ENCODE measurements around the gene HTR5A. TPM values are rescaled to one million over a fixed set of nuclear protein-coding genes. Genes with fewer than 3 reads are reported as not detected.

The HTR5A gene
- total RNA-seq, 1 donor from 2014 or later = not detected

DNA sequence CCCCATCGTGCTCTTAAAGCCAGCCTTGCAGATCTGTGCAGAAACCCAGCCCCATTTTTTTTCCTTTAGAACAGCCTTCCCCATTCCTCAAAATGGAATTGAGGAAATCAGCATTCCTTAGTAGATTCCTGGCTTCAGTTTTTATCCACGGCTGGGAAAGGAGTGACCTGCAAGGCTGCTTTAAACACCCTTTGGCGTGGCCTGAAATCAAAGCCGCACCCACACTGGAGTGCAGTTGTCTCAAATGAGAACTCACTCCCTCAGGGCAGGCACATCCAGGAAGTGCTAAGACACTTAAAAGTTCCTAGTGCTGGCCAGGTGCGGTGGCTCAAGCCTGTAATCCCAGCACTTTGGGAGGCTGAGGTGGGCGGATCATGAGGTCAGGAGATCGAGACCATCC lies 34.8 kb downstream of the HTR5A start:
- TF ChIP-seq, protein P1, sequence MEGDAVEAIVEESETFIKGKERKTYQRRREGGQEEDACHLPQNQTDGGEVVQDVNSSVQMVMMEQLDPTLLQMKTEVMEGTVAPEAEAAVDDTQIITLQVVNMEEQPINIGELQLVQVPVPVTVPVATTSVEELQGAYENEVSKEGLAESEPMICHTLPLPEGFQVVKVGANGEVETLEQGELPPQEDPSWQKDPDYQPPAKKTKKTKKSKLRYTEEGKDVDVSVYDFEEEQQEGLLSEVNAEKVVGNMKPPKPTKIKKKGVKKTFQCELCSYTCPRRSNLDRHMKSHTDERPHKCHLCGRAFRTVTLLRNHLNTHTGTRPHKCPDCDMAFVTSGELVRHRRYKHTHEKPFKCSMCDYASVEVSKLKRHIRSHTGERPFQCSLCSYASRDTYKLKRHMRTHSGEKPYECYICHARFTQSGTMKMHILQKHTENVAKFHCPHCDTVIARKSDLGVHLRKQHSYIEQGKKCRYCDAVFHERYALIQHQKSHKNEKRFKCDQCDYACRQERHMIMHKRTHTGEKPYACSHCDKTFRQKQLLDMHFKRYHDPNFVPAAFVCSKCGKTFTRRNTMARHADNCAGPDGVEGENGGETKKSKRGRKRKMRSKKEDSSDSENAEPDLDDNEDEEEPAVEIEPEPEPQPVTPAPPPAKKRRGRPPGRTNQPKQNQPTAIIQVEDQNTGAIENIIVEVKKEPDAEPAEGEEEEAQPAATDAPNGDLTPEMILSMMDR (conservative IDR thresholded peaks at IDR 0.05) = no peak
- Mint-ChIP-seq H3K36me3 (ENCODE audit: low read depth) (no peaks in the 10 kb centered on the region), H3K9me3 (no peaks in the 10 kb centered on the region), H3K4me3 (no peak overlapping the region), H3K27ac (ENCODE audit: unreplicated experiment) (no peak overlapping the region), H3K27me3 (ENCODE audit: low read depth) (peaks cover 38% of the 10 kb centered on the region), H3K4me1 (no peaks in the 10 kb centered on the region)
- DNase-seq (ENCODE audit: low read depth, low spot score) = no peak

DNA sequence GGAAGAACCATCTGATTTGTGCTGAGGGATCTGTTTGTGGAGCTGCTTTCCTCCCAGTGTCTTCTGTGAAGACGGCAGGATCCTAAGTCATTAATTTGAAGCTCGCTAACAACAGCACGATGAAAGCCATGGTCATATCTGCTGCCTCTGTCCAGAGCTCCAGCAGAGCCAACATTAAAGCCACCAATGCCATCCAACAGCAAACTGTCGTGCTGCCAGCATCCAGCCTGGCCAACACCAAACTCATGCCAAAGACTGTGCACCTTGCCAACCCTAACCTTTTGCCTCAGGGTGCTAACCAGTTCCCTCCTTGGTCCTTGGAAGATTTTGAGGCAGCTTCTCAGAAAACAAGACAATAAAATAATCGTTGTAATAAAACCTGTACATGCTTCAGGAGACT lies 36.2 kb downstream of the HTR5A start:
- H3K27me3 Mint-ChIP-seq (ENCODE audit: low read depth) = peaks cover 44% of the 10 kb centered on the region
- no peak overlapping the region for H3K4me3 Mint-ChIP-seq
- TF ChIP-seq, protein P1 (conservative IDR thresholded peaks at IDR 0.05) = no peak
- DNase-seq (ENCODE audit: low read depth, low spot score) = no peak
- H3K4me1 Mint-ChIP-seq = no peaks in the 10 kb centered on the region
- no peaks in the 10 kb centered on the region for H3K36me3 Mint-ChIP-seq (ENCODE audit: low read depth)
- H3K27ac Mint-ChIP-seq (ENCODE audit: unreplicated experiment) = no peak overlapping the region
- no peaks in the 10 kb centered on the region for H3K9me3 Mint-ChIP-seq

DNA sequence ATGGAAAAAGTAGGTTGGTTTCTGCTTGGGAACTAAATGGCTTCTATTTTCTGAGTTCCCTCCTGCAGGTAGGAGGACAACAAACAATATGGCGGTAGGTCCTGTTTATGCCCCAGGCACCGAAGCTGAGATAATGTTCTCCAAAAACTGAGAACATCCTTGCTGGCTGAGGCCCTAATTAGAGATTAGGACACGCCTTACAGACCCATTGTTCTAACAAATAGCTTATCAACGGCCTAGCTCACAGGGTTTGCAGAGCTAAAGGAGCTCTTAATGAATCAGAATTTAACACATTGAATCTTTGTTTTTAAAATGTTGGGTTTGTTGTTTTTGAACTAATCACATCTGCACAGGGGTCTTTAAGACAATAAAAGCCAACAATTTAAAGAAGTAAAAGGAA lies 37.0 kb downstream of the HTR5A start:
- Mint-ChIP-seq H3K36me3 (ENCODE audit: low read depth) (no peaks in the 10 kb centered on the region), H3K4me1 (no peaks in the 10 kb centered on the region), H3K4me3 (no peak overlapping the region), H3K27me3 (ENCODE audit: low read depth) (peaks cover 49% of the 10 kb centered on the region), H3K9me3 (no peaks in the 10 kb centered on the region), H3K27ac (ENCODE audit: unreplicated experiment) (no peak overlapping the region)
- TF ChIP-seq, protein P1 (conservative IDR thresholded peaks at IDR 0.05) = no peak
- no peak for DNase-seq (ENCODE audit: low read depth, low spot score)

DNA sequence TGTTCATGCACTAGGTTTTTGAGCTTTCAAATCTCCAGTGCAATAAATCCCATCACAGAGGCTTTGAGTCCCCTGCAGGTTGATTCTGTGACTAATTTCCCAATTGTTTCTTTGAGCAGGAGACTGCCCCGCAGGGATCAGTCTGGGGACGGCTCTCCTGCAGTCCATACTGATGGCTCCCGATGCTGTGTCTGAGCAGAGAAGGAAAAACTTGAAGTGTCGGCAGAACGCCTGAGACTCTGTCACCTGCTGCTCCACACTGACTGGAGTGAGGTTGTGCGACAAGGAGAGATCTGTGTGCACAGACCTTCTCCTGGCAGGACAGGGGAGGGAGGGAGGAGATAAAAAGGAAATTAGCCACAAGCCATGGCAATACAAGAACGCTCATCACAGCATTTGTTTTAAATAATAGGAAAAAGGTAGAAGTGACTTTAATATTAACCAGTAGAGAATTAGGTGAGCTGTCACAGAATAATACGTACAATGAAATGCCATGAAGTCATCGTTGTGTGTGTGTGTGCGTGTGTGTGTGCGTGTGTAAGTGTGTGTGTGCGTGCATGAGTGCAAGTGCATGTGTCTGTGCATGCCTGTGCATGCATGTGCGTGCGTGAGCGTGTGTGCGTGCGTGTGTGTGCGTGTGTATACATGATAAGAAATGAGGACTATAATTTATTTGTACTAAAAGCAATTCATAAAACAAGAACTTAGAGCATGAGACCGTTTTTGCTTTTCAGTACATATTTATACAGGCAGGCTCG lies 38.2 kb downstream of the HTR5A start:
- peaks cover 61% of the 10 kb centered on the region for H3K27me3 Mint-ChIP-seq (ENCODE audit: low read depth)
- no peak for DNase-seq (ENCODE audit: low read depth, low spot score)
- no peak overlapping the region for H3K4me3 Mint-ChIP-seq
- no peaks in the 10 kb centered on the region for H3K36me3 Mint-ChIP-seq (ENCODE audit: low read depth)
- TF ChIP-seq, protein P1 (conservative IDR thresholded peaks at IDR 0.05) = no peak
- no peaks in the 10 kb centered on the region for H3K4me1 Mint-ChIP-seq
- H3K27ac Mint-ChIP-seq (ENCODE audit: unreplicated experiment) = no peak overlapping the region
- H3K9me3 Mint-ChIP-seq = no peaks in the 10 kb centered on the region

DNA sequence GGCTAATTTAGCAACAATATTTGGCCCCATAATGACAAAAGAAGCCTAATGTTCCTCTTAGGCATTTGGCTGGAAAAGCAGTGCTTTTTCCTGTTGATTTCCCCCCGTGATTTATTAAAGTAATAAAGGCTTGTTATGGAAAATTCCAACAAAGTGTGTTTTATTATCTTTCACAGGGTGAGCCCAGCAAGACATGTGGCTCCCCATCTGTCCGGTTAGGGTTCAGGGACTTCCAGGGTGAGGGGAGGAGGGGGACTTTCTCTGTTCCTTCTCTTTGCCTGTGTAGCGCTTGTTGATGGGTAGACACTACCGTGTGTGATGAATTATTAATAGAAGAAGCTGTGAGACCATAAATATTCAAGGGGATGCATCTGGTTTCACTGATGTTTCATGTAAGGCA lies 39.0 kb downstream of the HTR5A start:
- Mint-ChIP-seq H3K9me3 (no peaks in the 10 kb centered on the region), H3K4me3 (no peak overlapping the region), H3K36me3 (ENCODE audit: low read depth) (no peaks in the 10 kb centered on the region), H3K4me1 (no peaks in the 10 kb centered on the region), H3K27me3 (ENCODE audit: low read depth) (peaks cover 69% of the 10 kb centered on the region), H3K27ac (ENCODE audit: unreplicated experiment) (no peak overlapping the region)
- DNase-seq (ENCODE audit: low read depth, low spot score) = no peak
- TF ChIP-seq, protein P1 (conservative IDR thresholded peaks at IDR 0.05) = no peak

Measured in neural crest cell (in vitro differentiated cells).